Glutamatergic neuron (in vitro differentiated cells): ENCODE measurements around the gene C1orf174. TPM values are rescaled to one million over a fixed set of nuclear protein-coding genes. Genes with fewer than 3 reads are reported as not detected.

ENCODE experiments used
- DNase-seq: peaks from one replicate; pipeline ENCODE4 v3.0.0; 2022
- H3K27ac Mint-ChIP-seq: one replicate; pipeline ENCODE4 v1.8.0; 2020; ENCODE audit warnings: mild to moderate bottlenecking, mixed read lengths, inconsistent platforms; ENCODE audit not compliant: unreplicated experiment
- H3K27me3 Mint-ChIP-seq: one replicate; pipeline ENCODE4 v1.8.0; 2020; ENCODE audit warnings: mild to moderate bottlenecking, moderate library complexity, mixed read lengths, inconsistent platforms; ENCODE audit not compliant: unreplicated experiment
- H3K36me3 Mint-ChIP-seq: one replicate; pipeline ENCODE4 v1.8.0; 2020; ENCODE audit warnings: mild to moderate bottlenecking, mixed read lengths, inconsistent platforms; ENCODE audit not compliant: unreplicated experiment
- H3K4me1 Mint-ChIP-seq: one replicate; pipeline ENCODE4 v1.8.0; 2020; ENCODE audit warnings: mild to moderate bottlenecking, low read depth, mixed read lengths, inconsistent platforms; ENCODE audit not compliant: unreplicated experiment
- H3K4me3 Mint-ChIP-seq: one replicate; pipeline ENCODE4 v1.8.0; 2020; ENCODE audit warnings: mild to moderate bottlenecking, mixed read lengths, inconsistent platforms; ENCODE audit not compliant: unreplicated experiment
- H3K9me3 Mint-ChIP-seq: one replicate; pipeline ENCODE4 v1.8.0; 2020; ENCODE audit warnings: mild to moderate bottlenecking, moderate library complexity, mixed read lengths, inconsistent platforms; ENCODE audit not compliant: unreplicated experiment
- CTCF ChIP-seq: fragments of 200-600 bp; sonication (generic); IDR thresholded peaks from one replicate; pipeline ENCODE4 v1.5.0; 2021; ENCODE audit not compliant: partially characterized antibody, unreplicated experiment
- total RNA-seq: library from RNA; stranded (reverse); fragmentation: NEBNext Ultra II Directional; extraction: Animal tissue kit (Norgen Biotek cat#: 25700); gene quantifications from one replicate; pipeline ENCODE4 v1.2.1, GENCODE V29; 2021; ENCODE audit not compliant: unreplicated experiment

Gene C1orf174
- total RNA-seq, 1 donor from 2014 or later, result 16.9 TPM

DNA sequence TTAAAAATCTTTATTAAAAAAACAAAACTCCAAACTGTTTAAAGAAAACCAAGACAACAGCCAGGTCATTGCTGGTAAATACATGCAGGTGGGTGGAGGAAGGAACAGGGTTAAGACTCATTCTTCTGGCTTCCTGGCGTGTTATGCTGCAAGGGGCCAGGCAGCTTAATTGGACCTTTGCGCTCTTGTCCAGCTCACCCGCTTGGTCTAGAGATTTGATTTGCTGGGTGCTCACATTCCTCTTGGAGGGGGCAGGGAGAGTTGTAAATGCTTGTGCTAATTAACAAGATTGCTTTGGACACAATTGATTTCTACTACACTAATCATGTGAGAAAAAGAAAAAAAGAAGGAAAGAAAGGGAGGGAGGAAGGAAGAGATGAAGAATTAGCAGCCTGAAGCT, 53.5 kb downstream of the C1orf174 start:
- Mint-ChIP-seq H3K27ac (no peak overlapping the region), H3K4me3 (no peak overlapping the region), H3K9me3 (no peaks in the 10 kb centered on the region), H3K4me1 (peaks cover 2% of the 10 kb centered on the region), H3K27me3 (peaks cover 4% of the 10 kb centered on the region), H3K36me3 (peaks cover 4% of the 10 kb centered on the region)
- no peak for DNase-seq
- no peak for TF ChIP-seq CTCF

DNA sequence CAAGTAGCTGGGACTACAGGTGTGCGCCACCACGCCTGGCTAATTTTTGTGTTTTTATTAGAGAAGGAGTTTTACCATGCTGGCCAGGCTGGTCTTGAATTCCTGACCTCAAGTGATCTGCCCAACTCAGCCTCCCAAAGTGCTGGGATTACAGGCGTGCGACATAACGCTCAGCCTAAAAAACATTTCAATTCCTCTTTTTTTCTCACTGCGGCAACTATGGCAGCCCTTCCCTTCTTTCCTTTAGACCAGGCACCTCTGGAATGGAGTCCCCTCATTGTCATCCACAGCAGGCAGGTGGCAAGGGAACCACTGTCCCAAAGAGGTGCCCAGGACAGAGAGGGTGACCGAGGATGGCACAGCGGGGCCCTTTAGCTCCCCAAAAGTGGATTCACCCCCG, 57.2 kb downstream of the C1orf174 start:
- no peak overlapping the region for H3K27ac Mint-ChIP-seq
- peaks cover 2% of the 10 kb centered on the region for H3K9me3 Mint-ChIP-seq
- H3K27me3 Mint-ChIP-seq, result peaks cover 4% of the 10 kb centered on the region
- no peak for DNase-seq
- H3K36me3 Mint-ChIP-seq, result peaks cover 21% of the 10 kb centered on the region
- H3K4me3 Mint-ChIP-seq, result no peak overlapping the region
- no peaks in the 10 kb centered on the region for H3K4me1 Mint-ChIP-seq
- TF ChIP-seq CTCF, result no peak

- DNase-seq, result no peak
Measured at GRCh38 chr1:3841491-3841890, 58.6 kb downstream of the C1orf174 start.

More at GRCh38 chr1:3841491-3841890, 58.6 kb downstream of the C1orf174 start:
- TF ChIP-seq CTCF, result no peak
- peaks cover 4% of the 10 kb centered on the region for H3K27me3 Mint-ChIP-seq
- no peak overlapping the region for H3K4me3 Mint-ChIP-seq
- H3K9me3 Mint-ChIP-seq, result peaks cover 2% of the 10 kb centered on the region
- H3K36me3 Mint-ChIP-seq, result peaks cover 27% of the 10 kb centered on the region
- no peaks in the 10 kb centered on the region for H3K4me1 Mint-ChIP-seq
- H3K27ac Mint-ChIP-seq, result no peak overlapping the region

Other genes starting within 250 kb of the C1orf174 start
- 13.0 TPM for gene TP73, start 247.8 kb downstream of the C1orf174 start, total RNA-seq
- not detected for gene CCDC27, start 147.8 kb downstream of the C1orf174 start, total RNA-seq
- 7.5 TPM for gene SMIM1, start 127.5 kb downstream of the C1orf174 start, total RNA-seq
- 79.7 TPM for gene LRRC47, start 103.8 kb downstream of the C1orf174 start, total RNA-seq
- 102 TPM for gene CEP104, start 43.1 kb downstream of the C1orf174 start, total RNA-seq
- gene DFFB, start 42.8 kb downstream of the C1orf174 start, total RNA-seq, result 16.4 TPM